Keratinocyte (primary cell): ENCODE data around the gene SUSD6. TPM values are rescaled to one million over a fixed set of nuclear protein-coding genes. Genes with fewer than 3 reads are reported as not detected.

Experiments
- DNase-seq: peaks from one replicate; pipeline ENCODE4 v3.0.0-alpha.2; 2011; ENCODE audit warnings: low read depth, missing footprints, low spot score
- FAIRE-seq: peaks from 2 replicates; lab custom pipeline; 2011; peaks lifted over from hg19 to GRCh38; lab: Jason Lieb, UNC
- H2AFZ ChIP-seq: 2 replicates; pipeline ENCODE4 v1.6.0; 2012; ENCODE audit warnings: low read length, control low read depth, inconsistent platforms; ENCODE audit not compliant: control insufficient read depth
- H3K27ac ChIP-seq: 2 replicates; pipeline ENCODE4 v1.5.1; 2011; ENCODE audit warnings: low read length; ENCODE audit not compliant: control insufficient read depth, insufficient read depth
- H3K27me3 ChIP-seq: 3 replicates; pipeline ENCODE4 v1.6.0; 2011; ENCODE audit warnings: low read length; ENCODE audit not compliant: control insufficient read depth, insufficient read depth; ENCODE audit errors: extremely low read depth
- H3K36me3 ChIP-seq, 2 experiments: 2 replicates in 1 of 2; 3 replicates in 1 of 2; pipeline ENCODE4 v1.5.1; 2011; ENCODE audit warnings: low read length in 2 of 2, mild to moderate bottlenecking in 1 of 2; ENCODE audit not compliant: control insufficient read depth in 2 of 2, insufficient read depth in 2 of 2; ENCODE audit errors: extremely low read depth in 1 of 2
- H3K4me1 ChIP-seq: 3 replicates; pipeline ENCODE4 v1.5.1; 2011; ENCODE audit warnings: low read length; ENCODE audit not compliant: control insufficient read depth, insufficient read depth; ENCODE audit errors: extremely low read depth
- H3K4me2 ChIP-seq: 3 replicates; pipeline ENCODE4 v1.6.0; 2011; ENCODE audit warnings: low read depth, low read length; ENCODE audit not compliant: control insufficient read depth, insufficient read depth; ENCODE audit errors: extremely low read depth
- H3K4me3 ChIP-seq, 3 experiments: fragments of 200-600 bp in 1 of 3; sonication (generic) in 1 of 3; 2 replicates in 2 of 3; 3 replicates in 1 of 3; pipeline ENCODE4 v1.5.1; 2011 to 2016; ENCODE audit warnings: low read length in 3 of 3, mild to moderate bottlenecking in 3 of 3, control low read depth in 2 of 3, inconsistent platforms in 1 of 3, low read depth in 1 of 3, mixed read lengths in 1 of 3, mixed run types in 1 of 3, moderate library complexity in 1 of 3; ENCODE audit not compliant: control insufficient read depth in 2 of 3, insufficient read depth in 2 of 3; ENCODE audit errors: extremely low read depth in 1 of 3
- H3K79me2 ChIP-seq: 2 replicates; pipeline ENCODE4 v1.6.0; 2012; ENCODE audit warnings: low read length; ENCODE audit not compliant: control insufficient read depth, insufficient read depth
- H3K9ac ChIP-seq: 3 replicates; pipeline ENCODE4 v1.6.0; 2011; ENCODE audit warnings: low read length; ENCODE audit not compliant: control insufficient read depth, insufficient read depth; ENCODE audit errors: extremely low read depth
- H3K9me1 ChIP-seq: 3 replicates; pipeline ENCODE4 v1.6.0; 2011; ENCODE audit warnings: low read length; ENCODE audit not compliant: control insufficient read depth, insufficient read depth; ENCODE audit errors: extremely low read depth
- H3K9me3 ChIP-seq: 2 replicates; pipeline ENCODE4 v1.5.1; 2012; ENCODE audit warnings: low read depth, low read length; ENCODE audit not compliant: control insufficient read depth
- H4K20me1 ChIP-seq: 3 replicates; pipeline ENCODE4 v1.6.0; 2011; ENCODE audit warnings: low read length; ENCODE audit not compliant: control insufficient read depth, insufficient read depth; ENCODE audit errors: extremely low read depth
- EZH2 ChIP-seq: IDR thresholded peaks from one replicate; pipeline ENCODE4 v1.6.1; 2012; ENCODE audit warnings: inconsistent platforms, mild to moderate bottlenecking, low read length, moderate library complexity
- dilution Hi-C: fragments of 300-500 bp; cut with MboI; formaldehyde crosslinking; loops from one replicate; pipeline ENCODE4 v1.7.0; 2020; ENCODE audit warnings: low sequenced_read_pairs; ENCODE audit not compliant: extremely low pct_ligation_motif_present
- polyA plus RNA-seq, 5 experiments: library from polyadenylated mRNA; depleted of rRNA in 3 of 5; stranded (reverse) in 3 of 5; stranded (forward) in 1 of 5; unstranded in 1 of 5; fragments of >200 nt; gene quantifications; 1 replicate in 1 of 5; 2 replicates in 3 of 5; 3 replicates in 1 of 5; pipeline versions ENCODE4 v1.2.1 to v1.2.3, GENCODE V29; 2011 to 2012; ENCODE audit warnings: missing spikeins in 2 of 5, low read depth in 1 of 5, low replicate concordance in 1 of 5
- TF ChIP-seq, protein P1 (sequence below), 3 experiments: IDR thresholded peaks in 1 of 3; conservative IDR thresholded peaks in 1 of 3; optimal IDR thresholded peaks in 1 of 3; 2 replicates in 2 of 3; 3 replicates in 1 of 3; pipeline versions ENCODE3 to v1.5.1; 2011; ENCODE audit warnings: low read length in 3 of 3, mild to moderate bottlenecking in 3 of 3, moderate library complexity in 2 of 3, control low read depth in 1 of 3, inconsistent platforms in 1 of 3; ENCODE audit not compliant: insufficient read depth in 2 of 3; ENCODE audit errors: extremely low read depth in 1 of 3

Gene SUSD6
- polyA plus RNA-seq, 1 donor (not counting 4 experiments of a cell fraction or from before 2014, with no cell fraction given): 10.5 TPM

DNA sequence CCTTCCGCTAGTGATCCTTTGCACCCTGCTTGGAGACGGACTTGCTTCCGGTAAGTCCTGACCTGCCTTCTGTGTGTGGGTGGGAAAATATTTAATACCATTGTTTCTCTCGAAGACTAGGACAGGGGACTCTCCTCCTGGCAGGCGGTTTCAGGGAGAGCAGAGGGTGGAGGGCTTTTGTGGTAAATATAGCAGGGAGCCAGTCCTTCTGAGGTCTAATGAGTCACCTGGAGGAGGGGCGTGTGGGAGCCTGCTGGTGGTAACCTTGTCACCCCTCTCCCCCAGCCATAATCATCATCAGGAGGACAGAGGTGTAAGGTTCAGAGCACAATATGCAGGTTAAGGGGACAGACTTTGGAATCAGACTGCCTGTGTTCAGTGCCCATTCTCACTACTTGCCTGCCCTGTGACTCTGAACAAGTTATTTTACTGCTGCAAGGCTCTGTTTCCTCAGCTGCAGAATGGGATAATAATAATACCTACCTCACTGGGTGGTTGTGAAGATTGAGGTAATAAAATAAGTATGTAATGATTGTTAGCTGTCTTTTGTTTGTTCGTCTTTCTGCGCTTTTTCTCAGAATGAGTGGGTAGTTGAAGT, 47.4 kb downstream of the SUSD6 start:
- H3K36me3 ChIP-seq: peaks cover 1 to 7% of the 10 kb centered on the region in 2 experiments
- peak overlapping the region; percentile 77 for H3K9ac ChIP-seq
- H3K27me3 ChIP-seq: no peaks in the 10 kb centered on the region
- H2AFZ ChIP-seq: peak overlapping the region; percentile 15
- H3K27ac ChIP-seq: peak overlapping the region; percentile 91
- H4K20me1 ChIP-seq: peaks cover 2% of the 10 kb centered on the region
- DNase-seq (no peak), FAIRE-seq (no peak)
- TF ChIP-seq, protein P1, sequence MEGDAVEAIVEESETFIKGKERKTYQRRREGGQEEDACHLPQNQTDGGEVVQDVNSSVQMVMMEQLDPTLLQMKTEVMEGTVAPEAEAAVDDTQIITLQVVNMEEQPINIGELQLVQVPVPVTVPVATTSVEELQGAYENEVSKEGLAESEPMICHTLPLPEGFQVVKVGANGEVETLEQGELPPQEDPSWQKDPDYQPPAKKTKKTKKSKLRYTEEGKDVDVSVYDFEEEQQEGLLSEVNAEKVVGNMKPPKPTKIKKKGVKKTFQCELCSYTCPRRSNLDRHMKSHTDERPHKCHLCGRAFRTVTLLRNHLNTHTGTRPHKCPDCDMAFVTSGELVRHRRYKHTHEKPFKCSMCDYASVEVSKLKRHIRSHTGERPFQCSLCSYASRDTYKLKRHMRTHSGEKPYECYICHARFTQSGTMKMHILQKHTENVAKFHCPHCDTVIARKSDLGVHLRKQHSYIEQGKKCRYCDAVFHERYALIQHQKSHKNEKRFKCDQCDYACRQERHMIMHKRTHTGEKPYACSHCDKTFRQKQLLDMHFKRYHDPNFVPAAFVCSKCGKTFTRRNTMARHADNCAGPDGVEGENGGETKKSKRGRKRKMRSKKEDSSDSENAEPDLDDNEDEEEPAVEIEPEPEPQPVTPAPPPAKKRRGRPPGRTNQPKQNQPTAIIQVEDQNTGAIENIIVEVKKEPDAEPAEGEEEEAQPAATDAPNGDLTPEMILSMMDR (optimal IDR thresholded peaks at IDR 0.05 in 1 of 3, IDR thresholded peaks at IDR 0.05 in 1 of 3, conservative IDR thresholded peaks at IDR 0.05 in 1 of 3; ENCODE audit: extremely low read depth in 1 of 3, insufficient read depth in 2 of 3, low read length in 3 of 3): no peak
- no peak for TF ChIP-seq EZH2
- no peaks in the 10 kb centered on the region for H3K9me3 ChIP-seq
- no peaks in the 10 kb centered on the region for H3K9me1 ChIP-seq
- H3K4me2 ChIP-seq: peak overlapping the region; percentile 75
- H3K4me3 ChIP-seq: peak overlapping the region; percentile 6 to 52 (median 43)
- H3K4me1 ChIP-seq: peaks cover 41% of the 10 kb centered on the region
- peaks cover 29% of the 10 kb centered on the region for H3K79me2 ChIP-seq
- dilution Hi-C loops: no loop called here

DNA sequence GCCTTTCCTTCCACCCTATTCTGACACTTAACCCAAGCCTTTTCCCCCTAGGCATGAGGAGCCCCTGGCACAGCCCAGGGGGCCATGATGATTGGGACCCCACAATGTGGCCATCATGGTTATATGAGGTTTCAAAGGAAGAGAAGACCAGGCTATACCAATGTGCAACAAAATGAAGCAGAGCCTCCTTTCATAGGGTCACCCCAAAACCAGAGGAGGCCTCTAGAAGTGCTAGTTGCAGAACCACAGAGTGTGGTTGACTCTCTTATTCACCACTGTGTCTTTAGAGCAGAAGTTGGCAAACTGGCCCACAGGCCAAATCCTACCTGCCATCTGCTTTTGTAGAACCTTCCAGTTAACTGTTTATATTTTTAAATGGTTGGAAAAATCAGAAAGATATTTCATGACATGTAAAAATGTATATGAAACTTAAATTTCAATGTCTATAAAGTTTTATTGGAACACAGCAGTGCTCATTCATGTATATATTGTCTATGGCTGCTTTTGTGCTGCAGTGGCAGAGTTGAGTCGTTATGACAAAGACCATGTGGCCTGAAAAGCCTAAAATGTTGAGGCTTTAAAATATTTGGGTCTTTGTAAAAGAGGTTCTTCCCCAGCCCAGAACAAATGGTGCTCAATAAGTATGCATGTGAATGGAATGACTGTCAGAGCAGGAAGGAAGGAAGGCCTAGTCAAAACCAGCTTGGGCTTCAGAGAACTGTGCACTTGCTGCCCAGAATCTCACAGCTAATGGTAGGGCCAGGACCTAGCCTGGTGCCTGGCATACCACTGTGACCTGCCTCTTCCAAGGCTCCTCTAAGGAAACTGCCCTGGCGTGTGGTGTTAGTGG, 49.2 kb downstream of the SUSD6 start:
- DNase-seq: no peak
- Histone ChIP-seq H3K4me2 (no peak overlapping the region), H3K9me3 (no peaks in the 10 kb centered on the region), H3K79me2 (peaks cover 30% of the 10 kb centered on the region), H3K4me1 (peaks cover 34% of the 10 kb centered on the region), H3K4me3 (no peak overlapping the region), H3K9ac (no peak overlapping the region), H3K36me3 (peaks cover 1 to 7% of the 10 kb centered on the region in 2 experiments), H4K20me1 (peaks cover 2% of the 10 kb centered on the region), H3K27ac (no peak overlapping the region), H3K27me3 (no peaks in the 10 kb centered on the region), H3K9me1 (no peaks in the 10 kb centered on the region), H2AFZ (no peak overlapping the region)
- no peak for FAIRE-seq
- dilution Hi-C loops: no loop called here
- TF ChIP-seq EZH2: no peak
- TF ChIP-seq, protein P1 (optimal IDR thresholded peaks at IDR 0.05 in 1 of 3, IDR thresholded peaks at IDR 0.05 in 1 of 3, conservative IDR thresholded peaks at IDR 0.05 in 1 of 3; ENCODE audit: extremely low read depth in 1 of 3, insufficient read depth in 2 of 3, low read length in 3 of 3): no peak
